HepG2 (cell line): ENCODE results near the gene RASL12. TPM values are rescaled to one million over a fixed set of nuclear protein-coding genes. Genes with fewer than 3 reads are reported as not detected.

Experiments used
- ARID2 ChIP-seq: sonication (generic); formaldehyde crosslinking; IDR thresholded peaks from 2 replicates; pipeline ENCODE4 v1.8.1; 2022; ENCODE audit warnings: mild to moderate bottlenecking, missing genetic modification reagents, borderline replicate concordance
- ELF3 ChIP-seq: IDR thresholded peaks from 2 replicates; pipeline ENCODE4 v1.6.1; 2016; ENCODE audit warnings: missing genetic modification reagents, missing compliant biosample characterization
- FOXJ3 ChIP-seq: sonication (generic); formaldehyde crosslinking; IDR thresholded peaks from 2 replicates; pipeline ENCODE4 v1.4.0; 2020; ENCODE audit warnings: missing genetic modification reagents, mild to moderate bottlenecking, borderline replicate concordance
- GATAD1 ChIP-seq: IDR thresholded peaks from 2 replicates; pipeline ENCODE4 v1.6.1; 2016; ENCODE audit warnings: missing genetic modification reagents, missing compliant biosample characterization
- HIVEP1 ChIP-seq: sonication (generic); formaldehyde crosslinking; IDR thresholded peaks from 2 replicates; pipeline ENCODE4 v1.4.0; 2020; ENCODE audit warnings: mild to moderate bottlenecking, missing genetic modification reagents
- MXD1 ChIP-seq: sonication (generic); formaldehyde crosslinking; IDR thresholded peaks from 2 replicates; pipeline ENCODE4 v1.4.0; 2020; ENCODE audit warnings: mild to moderate bottlenecking, missing genetic modification reagents
- NFKBIZ ChIP-seq: IDR thresholded peaks from 2 replicates; pipeline ENCODE4 v1.6.1; 2018; ENCODE audit warnings: missing genetic modification reagents, missing compliant biosample characterization
- RBFOX2 ChIP-seq: fragments of 200-400 bp; formaldehyde crosslinking; IDR thresholded peaks from 2 replicates; pipeline ENCODE4 v1.6.1; 2017; ENCODE audit warnings: low read depth, mild to moderate bottlenecking, low read length
- RFXANK ChIP-seq: IDR thresholded peaks from 2 replicates; pipeline ENCODE4 v1.6.1; 2016
- SPEN ChIP-seq: sonication (generic); formaldehyde crosslinking; IDR thresholded peaks from 2 replicates; pipeline ENCODE4 v1.5.1; 2020; ENCODE audit warnings: low read depth, mild to moderate bottlenecking, missing genetic modification reagents
- TCF7L2 ChIP-seq: IDR thresholded peaks from 2 replicates; pipeline ENCODE4 v1.6.1; 2011; ENCODE audit warnings: mild to moderate bottlenecking, low read depth, low read length, moderate library complexity
- U2AF1 ChIP-seq: fragments of 200-400 bp; formaldehyde crosslinking; optimal IDR thresholded peaks from 2 replicates; pipeline ENCODE3; 2017; ENCODE audit warnings: mild to moderate bottlenecking, low read depth, low read length
- ZFP90 ChIP-seq: sonication (generic); formaldehyde crosslinking; IDR thresholded peaks from 2 replicates; pipeline ENCODE4 v1.8.0; 2022; ENCODE audit warnings: missing genetic modification reagents, mild to moderate bottlenecking, inconsistent platforms, borderline replicate concordance
- ZNF235 ChIP-seq: sonication (generic); formaldehyde crosslinking; IDR thresholded peaks from 2 replicates; pipeline ENCODE4 v1.8.1; 2023; ENCODE audit warnings: mild to moderate bottlenecking, missing genetic modification reagents, borderline replicate concordance
- ZNF326 ChIP-seq: sonication (generic); formaldehyde crosslinking; IDR thresholded peaks from 2 replicates; pipeline ENCODE4 v1.4.0; 2020; ENCODE audit warnings: missing genetic modification reagents, borderline replicate concordance
- ZNF367 ChIP-seq: sonication (generic); formaldehyde crosslinking; IDR thresholded peaks from 2 replicates; pipeline ENCODE4 v1.4.0; 2020; ENCODE audit warnings: missing genetic modification reagents, borderline replicate concordance
- ZNF546 ChIP-seq: sonication (generic); formaldehyde crosslinking; conservative IDR thresholded peaks from 2 replicates; pipeline ENCODE4 v1.8.1; 2023; ENCODE audit warnings: mild to moderate bottlenecking, missing genetic modification reagents
- ZNF564 ChIP-seq: sonication (generic); formaldehyde crosslinking; IDR thresholded peaks from 2 replicates; pipeline ENCODE4 v1.8.1; 2023; ENCODE audit warnings: mild to moderate bottlenecking, missing genetic modification reagents
- ZNF607 ChIP-seq: sonication (generic); formaldehyde crosslinking; IDR thresholded peaks from 2 replicates; pipeline ENCODE4 v1.5.1; 2020; ENCODE audit warnings: missing genetic modification reagents, mild to moderate bottlenecking, borderline replicate concordance
- ZSCAN22 ChIP-seq: sonication (generic); formaldehyde crosslinking; IDR thresholded peaks from 2 replicates; pipeline ENCODE4 v1.4.0; 2020; ENCODE audit warnings: mild to moderate bottlenecking, missing genetic modification reagents
- ZSCAN5A ChIP-seq: sonication (generic); formaldehyde crosslinking; IDR thresholded peaks from 2 replicates; pipeline ENCODE4 v1.8.0; 2022; ENCODE audit warnings: mild to moderate bottlenecking, missing genetic modification reagents, borderline replicate concordance
- polyA plus RNA-seq, 8 experiments: library from polyadenylated mRNA; depleted of rRNA in 3 of 8; stranded (reverse) in 7 of 8; unstranded in 1 of 8; fragments of >200 nt; fragmentation: Illumina TruSeq in 4 of 8; extraction: Trizol in 4 of 8; gene quantifications; 2 replicates each; pipeline versions ENCODE4 v1.2.1 to v1.2.3, GENCODE V29; 2011 to 2016; ENCODE audit warnings: low read depth in 4 of 8, missing spikeins in 1 of 8, mixed read lengths in 1 of 8; ENCODE audit not compliant: insufficient read depth in 1 of 8
- total RNA-seq, 5 experiments: library from RNA; depleted of rRNA; stranded (reverse); fragments of >200 nt; fragmentation: Illumina TruSeq; extraction: Trizol; gene quantifications; 2 replicates each; pipeline ENCODE4 v1.2.3, GENCODE V29; 2016; ENCODE audit warnings: low read depth in 1 of 5
- TF ChIP-seq, protein P1 (sequence below): sonication (generic); formaldehyde crosslinking; IDR thresholded peaks from 2 replicates; pipeline ENCODE4 v1.5.0; 2020; ENCODE audit warnings: mild to moderate bottlenecking, low read depth, missing genetic modification reagents, borderline replicate concordance

The RASL12 gene
- total and polyA plus RNA-seq, 2 of the 13 experiments (the other 11 are each of a cell fraction or from before 2014, with no cell fraction given): 0.16 to 0.55 TPM

GRCh38 chr15:65028921-65029735 is 38.7 kb downstream of the RASL12 start, which contains the start of gene MTFMT (continued):
- TF ChIP-seq RFXANK (CRISPR knock-in tag) (no peak), U2AF1 (no peak), ZNF326 (CRISPR knock-in tag) (no peak), FOXJ3 (CRISPR knock-in tag) (no peak), GATAD1 (peak; percentile 21; the same call in 1 of the 2 replicates), ZNF546 (CRISPR knock-in tag) (0 out of 2 replicates have a peak, but pooled peaks have one; percentile 36), ZNF367 (CRISPR knock-in tag) (no peak; the same call in 1 of the 2 replicates), ZNF607 (CRISPR knock-in tag) (0 out of 2 replicates have a peak, but pooled peaks have one; percentile 21), MXD1 (CRISPR knock-in tag) (peak; percentile 64; the same call in 1 of the 2 replicates), TCF7L2 (no peak), NFKBIZ (CRISPR knock-in tag) (no peak), ZFP90 (CRISPR knock-in tag) (no peak), HIVEP1 (CRISPR knock-in tag) (no peak), ARID2 (CRISPR knock-in tag) (no peak), ZNF564 (0 out of 2 replicates have a peak, but pooled peaks have one; percentile 22), ZNF235 (peak; percentile 56; the same call in 1 of the 2 replicates), RBFOX2 (peak; percentile 92), SPEN (CRISPR knock-in tag) (peak; percentile 60; the same call in 1 of the 2 replicates), ZSCAN5A (CRISPR knock-in tag) (no peak), ELF3 (CRISPR knock-in tag) (0 out of 2 replicates have a peak, but pooled peaks have one; percentile 10), ZSCAN22 (CRISPR knock-in tag) (no peak)
- TF ChIP-seq, protein P1, sequence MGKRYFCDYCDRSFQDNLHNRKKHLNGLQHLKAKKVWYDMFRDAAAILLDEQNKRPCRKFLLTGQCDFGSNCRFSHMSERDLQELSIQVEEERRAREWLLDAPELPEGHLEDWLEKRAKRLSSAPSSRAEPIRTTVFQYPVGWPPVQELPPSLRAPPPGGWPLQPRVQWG (CRISPR knock-in tag): no peak
